22Rv1 (cell line): ENCODE measurements around the gene ZFHX3.

Experiments used
- H3K27ac ChIP-seq: fragments of 450-650 bp; 2 replicates; pipeline ENCODE4 v1.5.1; 2017
- ZFX ChIP-seq: fragments of 450-650 bp; IDR thresholded peaks from 2 replicates; pipeline ENCODE4 v1.6.1; 2017; ENCODE audit warnings: antibody characterized with exemption, borderline replicate concordance
- TF ChIP-seq, protein P1 (sequence below): fragments of 450-650 bp; IDR thresholded peaks from 2 replicates; pipeline ENCODE4 v1.5.1; 2017; ENCODE audit warnings: mild to moderate bottlenecking

Gene ZFHX3

DNA sequence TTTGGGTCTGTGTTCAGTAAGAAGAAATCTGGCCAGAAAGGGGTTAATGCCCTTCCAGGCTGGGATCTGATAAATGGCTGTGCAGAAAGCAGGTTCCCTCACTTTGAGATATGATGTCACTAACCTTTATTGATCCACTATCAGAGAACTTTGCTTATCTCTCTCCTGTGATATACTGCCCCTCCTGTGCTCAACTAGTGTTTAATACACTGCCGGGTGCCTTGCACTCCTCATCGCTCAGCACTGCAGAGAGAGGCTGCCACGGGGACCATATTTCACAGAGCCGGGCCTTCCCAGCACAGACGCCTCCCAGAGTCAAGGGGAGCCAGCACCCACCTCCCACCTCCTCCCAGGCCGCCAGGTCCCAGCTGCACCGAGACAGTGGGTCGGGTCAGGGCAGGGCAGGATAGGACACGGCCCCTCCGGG is 20.2 kb downstream of the ZFHX3 start:
- TF ChIP-seq ZFX, result no peak
- TF ChIP-seq, protein P1, sequence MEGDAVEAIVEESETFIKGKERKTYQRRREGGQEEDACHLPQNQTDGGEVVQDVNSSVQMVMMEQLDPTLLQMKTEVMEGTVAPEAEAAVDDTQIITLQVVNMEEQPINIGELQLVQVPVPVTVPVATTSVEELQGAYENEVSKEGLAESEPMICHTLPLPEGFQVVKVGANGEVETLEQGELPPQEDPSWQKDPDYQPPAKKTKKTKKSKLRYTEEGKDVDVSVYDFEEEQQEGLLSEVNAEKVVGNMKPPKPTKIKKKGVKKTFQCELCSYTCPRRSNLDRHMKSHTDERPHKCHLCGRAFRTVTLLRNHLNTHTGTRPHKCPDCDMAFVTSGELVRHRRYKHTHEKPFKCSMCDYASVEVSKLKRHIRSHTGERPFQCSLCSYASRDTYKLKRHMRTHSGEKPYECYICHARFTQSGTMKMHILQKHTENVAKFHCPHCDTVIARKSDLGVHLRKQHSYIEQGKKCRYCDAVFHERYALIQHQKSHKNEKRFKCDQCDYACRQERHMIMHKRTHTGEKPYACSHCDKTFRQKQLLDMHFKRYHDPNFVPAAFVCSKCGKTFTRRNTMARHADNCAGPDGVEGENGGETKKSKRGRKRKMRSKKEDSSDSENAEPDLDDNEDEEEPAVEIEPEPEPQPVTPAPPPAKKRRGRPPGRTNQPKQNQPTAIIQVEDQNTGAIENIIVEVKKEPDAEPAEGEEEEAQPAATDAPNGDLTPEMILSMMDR, result no peak

DNA sequence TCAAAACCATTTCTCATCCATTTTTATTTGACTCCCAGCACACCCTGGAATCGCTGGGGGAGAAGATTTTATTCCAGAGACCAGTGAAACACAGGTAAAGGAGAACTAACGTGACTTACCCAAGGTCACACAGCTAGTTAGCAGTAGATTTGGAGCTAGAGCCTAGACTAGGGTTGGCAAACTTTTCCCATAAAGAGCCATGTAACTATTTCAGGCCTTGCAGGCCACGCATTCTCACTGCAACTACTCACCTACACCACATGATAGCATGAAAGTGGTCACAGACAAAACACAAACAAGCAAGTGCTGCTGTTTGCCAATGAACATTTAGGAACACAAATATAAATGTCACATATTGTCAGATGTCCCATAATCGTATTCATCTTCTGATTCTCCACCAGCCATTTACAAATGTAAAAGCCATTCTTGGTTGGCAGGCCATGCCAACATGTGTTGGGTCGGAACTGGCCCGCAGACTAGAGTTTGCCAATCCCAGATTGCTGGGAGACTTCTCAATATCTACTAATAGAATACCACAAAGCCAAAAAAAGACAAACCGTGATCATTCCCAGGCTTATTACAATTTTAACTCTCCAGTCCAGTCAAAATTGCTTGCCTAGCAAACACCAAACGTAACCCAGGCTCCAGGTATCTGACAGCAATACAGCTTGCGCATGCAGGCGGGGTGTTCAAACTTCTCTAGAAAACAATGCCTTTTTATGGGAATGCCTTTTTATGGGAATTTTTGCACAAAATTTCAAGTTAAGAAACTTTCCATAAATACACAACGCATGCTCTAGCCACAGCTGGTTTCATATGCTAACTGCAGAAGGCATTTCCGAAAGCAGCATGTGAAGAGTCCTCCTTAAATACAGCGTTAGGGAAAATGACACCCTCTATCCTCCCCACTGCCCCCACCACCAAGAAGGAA is 20.9 kb downstream of the ZFHX3 start:
- no peak overlapping the region for H3K27ac ChIP-seq
- no peak for TF ChIP-seq ZFX
- TF ChIP-seq, protein P1, result no peak

More for the DNA sequence above, 20.2 kb downstream of the ZFHX3 start:
- no peak overlapping the region for H3K27ac ChIP-seq

- H3K27ac ChIP-seq, result no peak overlapping the region
- TF ChIP-seq ZFX, result no peak
- TF ChIP-seq, protein P1, result no peak
These were observed 22.1 kb downstream of the ZFHX3 start for GRCh38 chr16:73025856-73026210.

GRCh38 chr16:73025151-73025855 is 22.6 kb downstream of the ZFHX3 start:
- TF ChIP-seq, protein P1, result no peak
- TF ChIP-seq ZFX, result no peak
- no peak overlapping the region for H3K27ac ChIP-seq

GRCh38 chr16:73024571-73025105 is 23.3 kb downstream of the ZFHX3 start:
- no peak overlapping the region for H3K27ac ChIP-seq
- TF ChIP-seq, protein P1, result no peak
- no peak for TF ChIP-seq ZFX

GRCh38 chr16:73023752-73024570 is 24.0 kb downstream of the ZFHX3 start:
- no peak overlapping the region for H3K27ac ChIP-seq
- TF ChIP-seq ZFX, result no peak
- TF ChIP-seq, protein P1, result no peak
